Neuronal stem cell (in vitro differentiated cells): ENCODE data around the gene SLC28A3.

Experiments
- DNase-seq: peaks from one replicate; pipeline ENCODE4 v3.0.0-alpha.2; 2013; ENCODE audit warnings: low spot score
- H2AFZ ChIP-seq: one replicate; pipeline ENCODE4 v1.6.1; 2013; ENCODE audit warnings: mild to moderate bottlenecking, low read length, inconsistent platforms
- H2AK5ac ChIP-seq: 2 replicates; pipeline ENCODE4 v1.6.1; 2013; ENCODE audit warnings: low read depth, mild to moderate bottlenecking, inconsistent platforms, low read length, moderate library complexity, mixed read lengths
- H2BK120ac ChIP-seq: 2 replicates; pipeline ENCODE4 v1.6.1; 2013; ENCODE audit warnings: low read depth, mild to moderate bottlenecking, inconsistent platforms, low read length, moderate library complexity, mixed read lengths
- H2BK12ac ChIP-seq: one replicate; pipeline ENCODE4 v1.6.1; 2013; ENCODE audit warnings: low read length, inconsistent platforms
- H2BK15ac ChIP-seq: 2 replicates; pipeline ENCODE4 v1.6.1; 2013; ENCODE audit warnings: mild to moderate bottlenecking, low read length, inconsistent platforms, mixed read lengths
- H2BK5ac ChIP-seq: one replicate; pipeline ENCODE4 v1.6.1; 2013; ENCODE audit warnings: inconsistent platforms, mild to moderate bottlenecking, low read length, moderate library complexity
- H3K14ac ChIP-seq: one replicate; pipeline ENCODE4 v1.6.1; 2013; ENCODE audit warnings: low read length, inconsistent platforms
- H3K18ac ChIP-seq: 2 replicates; pipeline ENCODE4 v1.6.1; 2013; ENCODE audit warnings: low read length, inconsistent platforms
- H3K23ac ChIP-seq: 2 replicates; pipeline ENCODE4 v1.6.1; 2013; ENCODE audit warnings: low read depth, mild to moderate bottlenecking, mixed read lengths, low read length, inconsistent platforms; ENCODE audit not compliant: poor library complexity
- H3K27ac ChIP-seq: replicated peaks from 3 replicates; pipeline ENCODE4 v1.5.1; 2013; ENCODE audit warnings: low read length, inconsistent platforms
- H3K27me3 ChIP-seq, 3 experiments: 2 replicates each; pipeline ENCODE4 v1.6.1; 2013; ENCODE audit warnings: low read length in 3 of 3, mild to moderate bottlenecking in 2 of 3, inconsistent platforms in 1 of 3, low read depth in 1 of 3, mixed read lengths in 1 of 3, moderate library complexity in 1 of 3; ENCODE audit not compliant: control insufficient read depth in 3 of 3, insufficient read depth in 3 of 3
- H3K36me3 ChIP-seq, 2 donors: replicated peaks in 1 of 2; 2 replicates each; pipeline ENCODE4 v1.6.1; 2013; ENCODE audit warnings: low read length in 2 of 2; ENCODE audit not compliant: control insufficient read depth in 2 of 2, insufficient read depth in 2 of 2
- H3K4ac ChIP-seq: 2 replicates; pipeline ENCODE4 v1.6.1; 2013; ENCODE audit warnings: inconsistent platforms, mild to moderate bottlenecking, low read length, moderate library complexity
- H3K4me1 ChIP-seq, 2 donors: 1 replicate in 1 of 2; 2 replicates in 1 of 2; pipeline ENCODE4 v1.6.1; 2013; ENCODE audit warnings: low read length in 2 of 2, low read depth in 1 of 2; ENCODE audit not compliant: control insufficient read depth in 2 of 2, insufficient read depth in 1 of 2
- H3K4me2 ChIP-seq: one replicate; pipeline ENCODE4 v1.6.1; 2013; ENCODE audit warnings: mild to moderate bottlenecking, low read length, inconsistent platforms; ENCODE audit not compliant: insufficient read depth, poor library complexity, severe bottlenecking
- H3K4me3 ChIP-seq, 2 donors: 2 replicates each; pipeline ENCODE4 v1.5.1; 2013; ENCODE audit warnings: low read length in 2 of 2, mild to moderate bottlenecking in 2 of 2, inconsistent platforms in 1 of 2, moderate library complexity in 1 of 2
- H3K79me1 ChIP-seq: one replicate; pipeline ENCODE4 v1.6.1; 2013; ENCODE audit warnings: low read depth, mild to moderate bottlenecking, inconsistent platforms, low read length, moderate library complexity
- H3K9ac ChIP-seq: one replicate; pipeline ENCODE4 v1.6.1; 2013; ENCODE audit warnings: mild to moderate bottlenecking, low read depth, low read length, inconsistent platforms; ENCODE audit not compliant: poor library complexity
- H3K9me3 ChIP-seq, 2 donors: replicated peaks in 1 of 2; 2 replicates each; pipeline versions ENCODE3 to v1.6.1; 2013; ENCODE audit warnings: low read length in 2 of 2, mild to moderate bottlenecking in 2 of 2, inconsistent platforms in 1 of 2, low read depth in 1 of 2, mixed read lengths in 1 of 2, moderate library complexity in 1 of 2; ENCODE audit not compliant: control insufficient read depth in 2 of 2, insufficient read depth in 1 of 2
- H4K8ac ChIP-seq: one replicate; pipeline ENCODE4 v1.6.1; 2013; ENCODE audit warnings: low read depth, mild to moderate bottlenecking, inconsistent platforms, low read length, moderate library complexity
- H4K91ac ChIP-seq: one replicate; pipeline ENCODE4 v1.6.1; 2013; ENCODE audit warnings: low read length, low read depth, mild to moderate bottlenecking, inconsistent platforms; ENCODE audit not compliant: poor library complexity
- WGBS, 2 donors: extraction: QIAGEN DNeasy Blood & Tissue Kit; methylation state at CpG; one replicate each; pipeline ENCODE4 v1.1.7; 2013; ENCODE audit warnings: missing lambda C conversion rate in 2 of 2, mixed read lengths in 1 of 2; ENCODE audit not compliant: insufficient read length in 2 of 2, insufficient replicate concordance in 1 of 2; ENCODE audit errors: extremely low coverage in 2 of 2; 5-methylcytosine and 5-hydroxymethylcytosine counted together

SLC28A3 gene

DNA sequence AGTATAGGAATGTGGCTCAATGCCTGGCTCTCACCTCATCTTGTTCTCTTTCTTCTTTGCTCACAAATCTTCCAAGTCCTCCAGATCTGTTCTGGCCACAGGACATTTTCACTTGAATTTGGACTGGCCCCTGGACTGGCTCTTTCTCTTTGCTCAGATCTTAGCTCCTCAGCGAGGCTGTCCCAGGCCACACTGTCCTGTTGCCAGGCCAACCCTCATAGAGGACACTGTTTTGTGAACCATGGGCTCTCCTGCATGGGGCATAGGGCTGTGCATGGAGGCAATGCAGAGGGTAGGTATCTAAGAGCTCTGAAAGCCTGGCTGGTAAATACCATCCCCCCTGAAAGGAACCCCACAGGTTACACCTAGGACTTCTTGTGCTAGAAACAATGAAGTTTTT, 13.5 kb upstream of the SLC28A3 start:
- no peak overlapping the region for H2BK5ac ChIP-seq
- H3K4ac ChIP-seq: no peak overlapping the region
- H3K36me3 ChIP-seq: no peaks in the 10 kb centered on the region
- no peak overlapping the region for H3K27ac ChIP-seq
- no peak overlapping the region for H3K23ac ChIP-seq
- H2AK5ac ChIP-seq: no peak overlapping the region
- WGBS, 2 donors: no CpG with 5 or more reads among the region's 1 CpG
- H2BK12ac ChIP-seq: no peak overlapping the region
- H3K9ac ChIP-seq: no peak overlapping the region
- no peak overlapping the region for H3K4me3 ChIP-seq
- H3K79me1 ChIP-seq: no peaks in the 10 kb centered on the region
- H2BK120ac ChIP-seq: no peak overlapping the region
- no peak overlapping the region for H2AFZ ChIP-seq
- no peak for DNase-seq
- H3K18ac ChIP-seq: peak overlapping the region; percentile 71
- H4K8ac ChIP-seq: no peak overlapping the region
- H3K9me3 ChIP-seq: no peaks in the 10 kb centered on the region
- H3K4me2 ChIP-seq: no peak overlapping the region
- no peak overlapping the region for H3K14ac ChIP-seq
- no peaks in the 10 kb centered on the region for H3K27me3 ChIP-seq
- no peak overlapping the region for H4K91ac ChIP-seq
- no peak overlapping the region for H2BK15ac ChIP-seq
- H3K4me1 ChIP-seq: peaks cover 0 to 4% of the 10 kb centered on the region in 2 donors

DNA sequence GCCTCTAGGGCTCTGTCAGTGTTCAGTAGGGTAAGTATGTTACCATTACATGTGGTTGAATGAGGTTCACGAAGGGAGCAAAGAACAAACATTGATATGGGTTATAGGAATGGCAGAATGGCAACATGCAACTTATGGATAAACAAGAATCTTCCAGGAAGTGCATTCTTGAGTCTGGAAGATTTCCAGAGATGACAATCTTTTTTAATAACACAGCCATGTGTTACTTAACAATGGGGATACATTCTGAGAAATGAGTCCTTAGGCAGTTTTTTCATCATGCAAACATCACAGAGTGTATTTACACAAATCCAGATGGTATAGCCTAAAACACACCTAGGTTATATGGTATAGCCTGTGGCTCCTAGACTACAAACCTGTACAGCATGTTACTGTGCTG, 9.1 kb upstream of the SLC28A3 start:
- Histone ChIP-seq H3K23ac (no peak overlapping the region), H4K91ac (no peak overlapping the region), H3K4ac (no peak overlapping the region), H3K4me3 (no peak overlapping the region), H3K4me1 (peaks cover 0 to 2% of the 10 kb centered on the region in 2 donors), H3K79me1 (no peaks in the 10 kb centered on the region), H3K27me3 (no peaks in the 10 kb centered on the region), H3K14ac (no peak overlapping the region), H3K4me2 (no peak overlapping the region), H3K18ac (no peak overlapping the region), H3K9ac (no peak overlapping the region), H2BK12ac (no peak overlapping the region), H2BK5ac (no peak overlapping the region), H2BK120ac (no peak overlapping the region), H3K9me3 (no peaks in the 10 kb centered on the region), H2BK15ac (no peak overlapping the region), H3K27ac (no peak overlapping the region), H3K36me3 (no peaks in the 10 kb centered on the region), H2AFZ (no peak overlapping the region), H4K8ac (no peak overlapping the region), H2AK5ac (no peak overlapping the region)
- WGBS, 2 donors: no CpG with 5 or more reads among the region's 1 CpG
- no peak for DNase-seq

DNA sequence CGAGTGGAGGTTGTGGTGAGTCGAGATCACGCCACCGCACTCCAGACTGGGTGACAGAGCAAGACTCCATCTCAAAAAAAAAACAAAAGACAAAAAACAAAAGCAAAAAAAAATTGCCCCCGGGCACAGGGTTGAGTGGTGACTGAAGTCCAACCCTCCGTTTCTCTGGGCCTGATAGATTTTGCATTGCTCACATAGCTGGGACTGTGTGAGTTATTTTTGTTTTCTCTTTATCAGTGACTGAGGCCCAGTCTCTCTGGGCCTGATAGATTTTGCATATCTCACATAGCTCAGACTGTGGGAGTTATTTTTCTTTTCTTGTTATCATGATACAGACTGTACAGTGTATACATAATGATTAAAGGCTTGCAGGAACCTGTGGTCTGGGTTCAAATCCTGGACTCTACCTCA, 2.6 kb upstream of the SLC28A3 start:
- Histone ChIP-seq H3K27me3 (no peaks in the 10 kb centered on the region), H2AFZ (no peak overlapping the region), H4K8ac (no peak overlapping the region), H3K9me3 (no peaks in the 10 kb centered on the region), H3K4me3 (no peak overlapping the region), H3K36me3 (no peaks in the 10 kb centered on the region), H3K14ac (no peak overlapping the region), H2BK12ac (no peak overlapping the region), H2AK5ac (no peak overlapping the region), H2BK15ac (no peak overlapping the region), H3K4me1 (peaks cover 0 to 7% of the 10 kb centered on the region in 2 donors), H3K79me1 (no peaks in the 10 kb centered on the region), H3K18ac (no peak overlapping the region), H2BK120ac (no peak overlapping the region), H2BK5ac (no peak overlapping the region), H3K27ac (no peak overlapping the region), H3K4ac (no peak overlapping the region), H3K9ac (no peak overlapping the region), H3K4me2 (no peak overlapping the region), H3K23ac (no peak overlapping the region), H4K91ac (no peak overlapping the region)
- no peak for DNase-seq
- no CpG with 5 or more reads among the region's 6 CpGs for WGBS, 2 donors

GRCh38 chr9:84339962-84340361, 596 bp downstream of the SLC28A3 start:
- H2AFZ ChIP-seq: no peak overlapping the region
- H3K79me1 ChIP-seq: no peaks in the 10 kb centered on the region
- no peak overlapping the region for H2AK5ac ChIP-seq
- no peaks in the 10 kb centered on the region for H3K36me3 ChIP-seq
- H2BK12ac ChIP-seq: no peak overlapping the region
- no peak overlapping the region for H3K9ac ChIP-seq
- no peak overlapping the region for H4K91ac ChIP-seq
- H3K23ac ChIP-seq: no peak overlapping the region
- H3K4ac ChIP-seq: no peak overlapping the region
- no peak overlapping the region for H3K4me3 ChIP-seq
- H2BK120ac ChIP-seq: no peak overlapping the region
- H3K14ac ChIP-seq: no peak overlapping the region
- no peak overlapping the region for H3K27ac ChIP-seq
- H3K9me3 ChIP-seq: no peaks in the 10 kb centered on the region
- no peaks in the 10 kb centered on the region for H3K27me3 ChIP-seq
- DNase-seq: peak; percentile 8
- H2BK5ac ChIP-seq: no peak overlapping the region
- no peak overlapping the region for H2BK15ac ChIP-seq
- H3K18ac ChIP-seq: no peak overlapping the region
- peaks cover 0 to 7% of the 10 kb centered on the region in 2 donors for H3K4me1 ChIP-seq
- no CpG with 5 or more reads among the region's 4 CpGs for WGBS, 2 donors
- no peak overlapping the region for H3K4me2 ChIP-seq
- no peak overlapping the region for H4K8ac ChIP-seq
